GM23338 (cell line): ENCODE results near the gene CD109. TPM values are rescaled to one million over a fixed set of nuclear protein-coding genes. Genes with fewer than 3 reads are reported as not detected.

Experiments used
- ATAC-seq: fragments of 200-7000 bp; cut with Tn5 transposase; 3 replicates; pipeline ENCODE4 v1.9.1; 2020
- DNase-seq: peaks from one replicate; pipeline ENCODE4 v3.0.0-alpha.2; 2015; ENCODE audit warnings: low spot score
- H2AFZ ChIP-seq: fragments of 200-600 bp; sonication (generic); 2 replicates; pipeline ENCODE4 v1.8.0; 2016; ENCODE audit warnings: antibody characterized with exemption, mild to moderate bottlenecking, moderate library complexity
- H3F3A ChIP-seq: fragments of 200-600 bp; sonication (generic); replicated peaks from 2 replicates; pipeline ENCODE4 v1.8.0; 2017; ENCODE audit warnings: antibody characterized with exemption, mixed run types, low read depth
- H3K27ac ChIP-seq: fragments of 200-600 bp; sonication (generic); 2 replicates; pipeline ENCODE4 v1.6.1; 2016; ENCODE audit warnings: low read depth
- H3K27me3 ChIP-seq: fragments of 200-600 bp; sonication (generic); 2 replicates; pipeline ENCODE4 v1.8.0; 2016; ENCODE audit warnings: mild to moderate bottlenecking, mixed run types, moderate library complexity; ENCODE audit not compliant: insufficient read depth
- H3K36me3 ChIP-seq: fragments of 200-600 bp; sonication (generic); 2 replicates; pipeline ENCODE4 v1.8.0; 2016; ENCODE audit warnings: mild to moderate bottlenecking; ENCODE audit not compliant: insufficient read depth
- H3K4me1 ChIP-seq: fragments of 200-600 bp; sonication (generic); 2 replicates; pipeline ENCODE4 v1.8.0; 2016; ENCODE audit warnings: mild to moderate bottlenecking, moderate library complexity; ENCODE audit not compliant: insufficient read depth
- H3K4me2 ChIP-seq: fragments of 200-600 bp; sonication (generic); 2 replicates; pipeline ENCODE4 v1.7.1; 2017; ENCODE audit warnings: mixed run types
- H3K4me3 ChIP-seq: fragments of 200-600 bp; sonication (generic); 2 replicates; pipeline ENCODE4 v1.6.1; 2016; ENCODE audit warnings: mixed run types
- H3K79me2 ChIP-seq: fragments of 200-600 bp; sonication (generic); replicated peaks from 2 replicates; pipeline ENCODE4 v1.8.0; 2017; ENCODE audit warnings: mild to moderate bottlenecking; ENCODE audit not compliant: insufficient read depth
- H3K9me2 ChIP-seq: fragments of 200-600 bp; sonication (generic); 2 replicates; pipeline ENCODE4 v1.8.0; 2017; ENCODE audit not compliant: insufficient read depth
- H4K20me1 ChIP-seq: fragments of 200-600 bp; sonication (generic); replicated peaks from 2 replicates; pipeline ENCODE4 v1.8.0; 2017; ENCODE audit warnings: mild to moderate bottlenecking; ENCODE audit not compliant: insufficient read depth
- H3K27ac Mint-ChIP-seq: 2 replicates; pipeline ENCODE4 v1.8.0; 2020; ENCODE audit warnings: inconsistent platforms, mild to moderate bottlenecking, moderate library complexity, mixed read lengths
- H3K27me3 Mint-ChIP-seq: 3 replicates; pipeline ENCODE4 v1.8.0; 2022; ENCODE audit warnings: low read depth, mild to moderate bottlenecking, moderate library complexity, mixed read lengths, inconsistent platforms; ENCODE audit not compliant: insufficient read depth, poor library complexity
- H3K36me3 Mint-ChIP-seq: 3 replicates; pipeline ENCODE4 v1.8.0; 2021; ENCODE audit warnings: low read depth, mild to moderate bottlenecking, inconsistent platforms, moderate library complexity, mixed read lengths
- H3K4me1 Mint-ChIP-seq: 3 replicates; pipeline ENCODE4 v1.8.0; 2020; ENCODE audit warnings: mild to moderate bottlenecking, inconsistent platforms, mixed read lengths
- H3K4me3 Mint-ChIP-seq: 3 replicates; pipeline ENCODE4 v1.8.0; 2021; ENCODE audit warnings: moderate library complexity, mild to moderate bottlenecking, inconsistent platforms, mixed read lengths
- H3K9me3 Mint-ChIP-seq: 3 replicates; pipeline ENCODE4 v1.8.0; 2020; ENCODE audit warnings: moderate library complexity, mild to moderate bottlenecking, inconsistent platforms, mixed read lengths
- CREB1 ChIP-seq: fragments of 250-450 bp; sonication (Bioruptor Pico); IDR thresholded peaks from 2 replicates; pipeline ENCODE4 v1.5.0; 2020; ENCODE audit warnings: low read depth, mild to moderate bottlenecking, moderate library complexity
- CTCF ChIP-seq, 2 experiments: fragments of 200-600 bp in 1 of 2; sonication (generic) in 1 of 2; conservative IDR thresholded peaks; 2 replicates each; pipeline versions ENCODE4 v1.5.1 to v1.6.1; 2016 to 2017; ENCODE audit warnings: antibody characterized with exemption in 2 of 2, low read depth in 2 of 2, mild to moderate bottlenecking in 2 of 2, moderate library complexity in 1 of 2
- ETS1 ChIP-seq: IDR thresholded peaks from 2 replicates; pipeline ENCODE4 v1.6.1; 2016; ENCODE audit warnings: antibody characterized with exemption
- EZH2 ChIP-seq: fragments of 200-600 bp; sonication (generic); IDR thresholded peaks from one replicate; pipeline ENCODE4 v1.8.0; 2017; ENCODE audit warnings: antibody characterized with exemption, mild to moderate bottlenecking, low read depth; ENCODE audit not compliant: unreplicated experiment
- EZH2phosphoT487 ChIP-seq: fragments of 200-600 bp; sonication (generic); IDR thresholded peaks from one replicate; pipeline ENCODE4 v1.8.1; 2018; ENCODE audit warnings: antibody characterized with exemption; ENCODE audit not compliant: unreplicated experiment
- JUNB ChIP-seq: IDR thresholded peaks from one replicate; pipeline ENCODE4 v1.6.1; 2016; ENCODE audit warnings: antibody characterized with exemption; ENCODE audit not compliant: unreplicated experiment
- NANOG ChIP-seq: IDR thresholded peaks from 2 replicates; pipeline ENCODE4 v1.6.1; 2016; ENCODE audit warnings: antibody characterized with exemption, borderline replicate concordance
- POLR2AphosphoS5 ChIP-seq: IDR thresholded peaks from 2 replicates; pipeline ENCODE4 v1.6.1; 2016; ENCODE audit warnings: antibody characterized with exemption, low read depth
- REST ChIP-seq: IDR thresholded peaks from one replicate; pipeline ENCODE4 v1.6.1; 2018; ENCODE audit warnings: antibody characterized with exemption; ENCODE audit not compliant: unreplicated experiment
- STAT1 ChIP-seq: IDR thresholded peaks from one replicate; pipeline ENCODE4 v1.6.1; 2016; ENCODE audit warnings: antibody characterized with exemption; ENCODE audit not compliant: unreplicated experiment
- polyA plus RNA-seq: library from polyadenylated mRNA; unstranded; fragments of >200 nt; fragmentation: Nextera tagmentation; extraction: Ambion mirVana; gene quantifications from 2 replicates; pipeline ENCODE4 v1.2.1, GENCODE V29; 2016
- total RNA-seq: library from RNA; depleted of rRNA; stranded (reverse); fragments of >200 nt; shearing (Covaris generic); gene quantifications from 2 replicates; pipeline ENCODE4 v1.2.3, GENCODE V29; 2014

Gene CD109
- total and polyA plus RNA-seq, 2 experiments from 2014 or later, result 1.1 to 5.3 TPM

GRCh38 chr6:73719046-73719445 is 23.0 kb downstream of the CD109 start (continued):
- TF ChIP-seq CTCF (conservative IDR thresholded peaks at IDR 0.05; ENCODE audit: low read depth in 2 of 2) (no peak), REST (no peak), ETS1 (no peak), CREB1 (CRISPR knock-in tag) (no peak)

- Histone ChIP-seq H4K20me1 (no peaks in the 10 kb centered on the region), H2AFZ (no peak overlapping the region), H3K4me3 (no peak overlapping the region), H3K36me3 (no peaks in the 10 kb centered on the region), H3K27ac (no peak overlapping the region), H3F3A (no peaks in the 10 kb centered on the region), H3K27me3 (no peaks in the 10 kb centered on the region), H3K4me2 (no peak overlapping the region), H3K9me2 (no peaks in the 10 kb centered on the region), H3K79me2 (no peaks in the 10 kb centered on the region), H3K4me1 (no peaks in the 10 kb centered on the region)
- Mint-ChIP-seq H3K4me1 (no peaks in the 10 kb centered on the region), H3K36me3 (no peaks in the 10 kb centered on the region), H3K27me3 (no peaks in the 10 kb centered on the region), H3K4me3 (no peak overlapping the region), H3K9me3 (no peaks in the 10 kb centered on the region), H3K27ac (no peak overlapping the region)
- DNase-seq (no peak), ATAC-seq (no peak)
- TF ChIP-seq POLR2AphosphoS5 (no peak), JUNB (no peak), EZH2phosphoT487 (no peak), STAT1 (no peak), NANOG (no peak), EZH2 (no peak), ETS1 (no peak)
These were observed 26.5 kb downstream of the CD109 start for GRCh38 chr6:73722318-73723060.
